ENCODE measurements around the gene TECR.

- TF ChIP-seq POLR2A (IDR thresholded peaks at IDR 0.05; ENCODE audit: low read depth, low read length) (no peak), POLR2AphosphoS5 (IDR thresholded peaks at IDR 0.05; ENCODE audit: low read depth, low read length) (no peak)
These were observed 3.7 kb upstream of the TECR start for GRCh38 chr19:14525729-14526128.
